ENCODE measurements around the gene RELCH.

- TF ChIP-seq POLR2A (IDR thresholded peaks at IDR 0.05; ENCODE audit: low read depth, low read length) (no peak), POLR2AphosphoS5 (IDR thresholded peaks at IDR 0.05; ENCODE audit: low read depth, low read length) (no peak)
Measured at GRCh38 chr18:62330650-62331049, 143.6 kb downstream of the RELCH start.

Data from GM12892 (cell line).